Esophagus squamous epithelium (tissue), 4 donors: ENCODE data around the gene CHST10.

Experiments
- CTCF ChIP-seq, 6 experiments: fragments of 450-650 bp in 4 of 6; fragments of 200-600 bp in 2 of 6; sonication (generic) in 2 of 6; IDR thresholded peaks; one replicate each; pipeline ENCODE4 v1.5.1; 2016 to 2019; ENCODE audit warnings: antibody characterized with exemption in 6 of 6, mild to moderate bottlenecking in 4 of 6, moderate library complexity in 4 of 6
- POLR2A ChIP-seq, 4 donors: fragments of 450-650 bp; IDR thresholded peaks; one replicate each; pipeline ENCODE4 v1.6.1; 2017; ENCODE audit warnings: antibody characterized with exemption in 4 of 4, mild to moderate bottlenecking in 4 of 4, moderate library complexity in 3 of 4

DNA sequence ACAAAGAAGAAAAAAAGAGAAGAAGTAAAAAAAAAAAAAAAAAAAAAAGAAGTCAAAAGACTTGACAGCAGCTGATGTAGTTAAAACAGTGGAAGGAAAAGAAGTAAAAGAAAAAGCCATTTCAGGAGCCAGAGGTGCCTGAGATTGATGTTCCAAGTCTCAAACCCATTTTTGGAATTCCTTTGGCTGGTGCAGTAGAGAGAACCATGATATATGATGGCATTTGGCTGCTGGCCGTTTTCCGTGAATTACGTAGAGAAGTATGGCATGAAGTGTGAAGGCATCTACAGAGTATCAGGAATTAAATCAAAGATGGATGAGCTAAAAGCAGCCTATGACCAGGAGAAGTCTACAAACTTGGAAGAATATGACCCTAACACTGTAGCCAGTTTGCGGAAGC is 7.6 kb upstream of the CHST10 start:
- TF ChIP-seq CTCF (IDR thresholded peaks at IDR 0.05): no peak
- no peak for TF ChIP-seq POLR2A (IDR thresholded peaks at IDR 0.05)
